CD4-positive, alpha-beta T cell (primary cell): Measurements from ENCODE around the gene ZNF112. TPM values are rescaled to one million over a fixed set of nuclear protein-coding genes. Genes with fewer than 3 reads are reported as not detected.

ENCODE experiments used
- ATAC-seq: fragments of 200-7000 bp; cut with Tn5 transposase; one replicate; pipeline ENCODE4 v1.10.0; 2022; ENCODE audit warnings: mild to moderate bottlenecking; ENCODE audit not compliant: poor library complexity
- CTCF ChIA-PET: fragments of 350-600 bp; sonication (Branson Sonifier 250); formaldehyde crosslinking; loops from one replicate; lab custom pipeline; 2021; ENCODE audit warnings: antibody characterized with exemption, inconsistent platforms; lab: Charles Lee
- POLR2A ChIA-PET: fragments of 350-600 bp; sonication (Branson Sonifier 250); formaldehyde crosslinking; loops from one replicate; lab custom pipeline; 2021; ENCODE audit warnings: antibody characterized with exemption, inconsistent platforms; lab: Charles Lee
- DNase-seq, 14 experiments: peaks; one replicate each; pipeline ENCODE4 v3.0.0-alpha.2; 2013 to 2020; ENCODE audit warnings: mixed read lengths in 2 of 14
- H3K27ac ChIP-seq, 2 donors: one replicate each; pipeline versions ENCODE4 v1.5.1 to v1.7.0; 2013; ENCODE audit warnings: low read length in 2 of 2, low read depth in 1 of 2, mild to moderate bottlenecking in 1 of 2
- H3K27me3 ChIP-seq, 2 experiments: 1 replicate in 1 of 2; 2 replicates in 1 of 2; pipeline versions ENCODE4 v1.6.1 to v1.7.0; 2013; ENCODE audit warnings: low read length in 2 of 2, control low read depth in 1 of 2, mild to moderate bottlenecking in 1 of 2, moderate library complexity in 1 of 2; ENCODE audit not compliant: insufficient read depth in 2 of 2, control insufficient read depth in 1 of 2
- H3K36me3 ChIP-seq: one replicate; pipeline ENCODE4 v1.6.1; 2013; ENCODE audit warnings: low read length, control low read depth; ENCODE audit not compliant: insufficient read depth
- H3K4me1 ChIP-seq: one replicate; pipeline ENCODE4 v1.6.1; 2013; ENCODE audit warnings: low read length, control low read depth; ENCODE audit not compliant: insufficient read depth
- H3K4me3 ChIP-seq: one replicate; pipeline ENCODE4 v1.5.1; 2013; ENCODE audit warnings: mild to moderate bottlenecking, low read length, moderate library complexity
- H3K9me3 ChIP-seq, 2 experiments: 1 replicate in 1 of 2; 2 replicates in 1 of 2; pipeline versions ENCODE4 v1.6.1 to v1.7.0; 2013; ENCODE audit warnings: low read length in 2 of 2, mild to moderate bottlenecking in 2 of 2, control low read depth in 1 of 2, moderate library complexity in 1 of 2; ENCODE audit not compliant: control insufficient read depth in 1 of 2, insufficient read depth in 1 of 2
- H3K27ac Mint-ChIP-seq: one replicate; pipeline ENCODE4 v1.8.0; 2020; ENCODE audit warnings: mixed read lengths
- H3K27me3 Mint-ChIP-seq: one replicate; pipeline ENCODE4 v1.8.0; 2021; ENCODE audit warnings: mixed read lengths
- H3K36me3 Mint-ChIP-seq: one replicate; pipeline ENCODE4 v1.8.0; 2021; ENCODE audit warnings: low read depth, mixed read lengths
- H3K4me1 Mint-ChIP-seq: one replicate; pipeline ENCODE4 v1.8.0; 2021; ENCODE audit warnings: low read depth, mixed read lengths
- H3K4me3 Mint-ChIP-seq: one replicate; pipeline ENCODE4 v1.8.0; 2020; ENCODE audit warnings: mild to moderate bottlenecking, mixed read lengths
- H3K9me3 Mint-ChIP-seq: one replicate; pipeline ENCODE4 v1.8.0; 2020; ENCODE audit warnings: mixed read lengths
- intact Hi-C, 2 experiments: fragments of 100-400 bp; cut with DNase I in 1 of 2; cut with micrococcal nuclease in 1 of 2; formaldehyde crosslinking; loops; one replicate each; pipeline versions ENCODE4 v1.15.1 to v1.9.0; 2023 to 2025; cut with DNase I, micrococcal nuclease
- total RNA-seq, 174 experiments: library from RNA in 2 of 174; stranded (reverse) in 2 of 174; gene quantifications; one replicate each; pipeline ENCODE4 v1.2.3 and lab custom pipeline; 2021 to 2026
- TF ChIP-seq, protein P1 (sequence below): fragments of 200-600 bp; IDR thresholded peaks from one replicate; pipeline ENCODE4 v1.8.0; 2022; ENCODE audit warnings: antibody characterized with exemption, mild to moderate bottlenecking

The ZNF112 gene
- total RNA-seq, 2 experiments from 2014 or later = 0.08 TPM; not detected in 1

DNA sequence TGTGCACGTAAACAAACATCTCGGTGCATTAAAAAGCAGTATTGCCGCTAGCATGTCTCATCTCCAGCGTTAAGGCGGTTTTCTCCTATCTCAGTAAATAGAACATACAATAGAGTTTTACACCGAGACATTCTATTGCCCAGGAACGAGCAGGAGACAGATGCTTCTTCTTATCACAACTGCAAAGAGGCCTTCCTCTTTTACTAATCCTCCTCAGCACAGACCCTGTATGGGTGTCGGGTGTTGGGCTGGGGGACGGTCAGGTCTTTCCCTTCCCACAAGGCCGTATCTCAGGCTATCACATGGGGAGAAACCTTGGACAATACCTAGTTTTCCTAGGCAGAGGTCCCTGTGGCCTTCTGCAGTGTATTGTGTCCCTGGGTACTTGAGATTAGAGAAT is 75.6 kb downstream of the ZNF112 start:
- CTCF ChIA-PET = no interaction called here
- DNase-seq (no peak), ATAC-seq (no peak)
- intact Hi-C loops = no loop called here
- Histone ChIP-seq H3K27ac (no peak overlapping the region), H3K4me1 (no peaks in the 10 kb centered on the region), H3K27me3 (no peaks in the 10 kb centered on the region), H3K36me3 (no peaks in the 10 kb centered on the region), H3K4me3 (no peak overlapping the region), H3K9me3 (peaks cover 41 to 92% of the 10 kb centered on the region in 2 experiments)
- Mint-ChIP-seq H3K36me3 (peaks cover 86% of the 10 kb centered on the region), H3K4me1 (no peaks in the 10 kb centered on the region), H3K9me3 (peaks cover 35% of the 10 kb centered on the region), H3K27ac (no peak overlapping the region), H3K4me3 (no peak overlapping the region), H3K27me3 (no peaks in the 10 kb centered on the region)
- TF ChIP-seq, protein P1, sequence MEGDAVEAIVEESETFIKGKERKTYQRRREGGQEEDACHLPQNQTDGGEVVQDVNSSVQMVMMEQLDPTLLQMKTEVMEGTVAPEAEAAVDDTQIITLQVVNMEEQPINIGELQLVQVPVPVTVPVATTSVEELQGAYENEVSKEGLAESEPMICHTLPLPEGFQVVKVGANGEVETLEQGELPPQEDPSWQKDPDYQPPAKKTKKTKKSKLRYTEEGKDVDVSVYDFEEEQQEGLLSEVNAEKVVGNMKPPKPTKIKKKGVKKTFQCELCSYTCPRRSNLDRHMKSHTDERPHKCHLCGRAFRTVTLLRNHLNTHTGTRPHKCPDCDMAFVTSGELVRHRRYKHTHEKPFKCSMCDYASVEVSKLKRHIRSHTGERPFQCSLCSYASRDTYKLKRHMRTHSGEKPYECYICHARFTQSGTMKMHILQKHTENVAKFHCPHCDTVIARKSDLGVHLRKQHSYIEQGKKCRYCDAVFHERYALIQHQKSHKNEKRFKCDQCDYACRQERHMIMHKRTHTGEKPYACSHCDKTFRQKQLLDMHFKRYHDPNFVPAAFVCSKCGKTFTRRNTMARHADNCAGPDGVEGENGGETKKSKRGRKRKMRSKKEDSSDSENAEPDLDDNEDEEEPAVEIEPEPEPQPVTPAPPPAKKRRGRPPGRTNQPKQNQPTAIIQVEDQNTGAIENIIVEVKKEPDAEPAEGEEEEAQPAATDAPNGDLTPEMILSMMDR = no peak
- POLR2A ChIA-PET = no interaction called here

DNA sequence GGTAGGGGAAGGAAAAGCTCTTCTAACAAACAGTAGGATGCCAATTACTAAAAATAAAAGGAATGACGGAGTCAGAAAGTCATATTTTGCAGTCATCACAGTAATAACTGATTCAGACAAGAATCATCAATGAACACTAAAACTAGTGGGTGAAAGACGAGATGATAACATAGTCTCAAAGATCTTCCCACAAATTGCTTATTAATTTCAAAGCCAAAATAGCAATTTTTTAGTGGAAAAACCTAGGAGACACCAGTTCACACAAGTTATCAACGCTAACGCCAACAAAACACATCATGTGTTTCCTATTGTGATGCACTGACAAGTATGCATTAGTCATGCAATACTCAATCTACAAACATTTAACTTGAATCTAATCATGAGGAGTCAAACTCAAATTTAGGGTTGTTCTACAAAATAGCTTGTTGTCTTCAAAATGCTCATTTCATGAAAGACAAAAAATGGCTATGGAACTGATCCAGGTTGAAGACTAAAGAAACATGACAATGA is 78.2 kb downstream of the ZNF112 start:
- H3K27me3 Mint-ChIP-seq = no peaks in the 10 kb centered on the region
- ChIA-PET POLR2A (no interaction called here), CTCF (no interaction called here)
- ATAC-seq = no peak
- no peaks in the 10 kb centered on the region for H3K4me1 Mint-ChIP-seq
- no peak for DNase-seq
- H3K27ac Mint-ChIP-seq = no peak overlapping the region
- Histone ChIP-seq H3K4me1 (no peaks in the 10 kb centered on the region), H3K27ac (no peak overlapping the region), H3K9me3 (peaks cover 34 to 91% of the 10 kb centered on the region in 2 experiments), H3K27me3 (no peaks in the 10 kb centered on the region), H3K36me3 (no peaks in the 10 kb centered on the region), H3K4me3 (no peak overlapping the region)
- H3K4me3 Mint-ChIP-seq = no peak overlapping the region
- intact Hi-C loops = no loop called here
- peaks cover 86% of the 10 kb centered on the region for H3K36me3 Mint-ChIP-seq
- peaks cover 30% of the 10 kb centered on the region for H3K9me3 Mint-ChIP-seq
- TF ChIP-seq, protein P1 = no peak

DNA sequence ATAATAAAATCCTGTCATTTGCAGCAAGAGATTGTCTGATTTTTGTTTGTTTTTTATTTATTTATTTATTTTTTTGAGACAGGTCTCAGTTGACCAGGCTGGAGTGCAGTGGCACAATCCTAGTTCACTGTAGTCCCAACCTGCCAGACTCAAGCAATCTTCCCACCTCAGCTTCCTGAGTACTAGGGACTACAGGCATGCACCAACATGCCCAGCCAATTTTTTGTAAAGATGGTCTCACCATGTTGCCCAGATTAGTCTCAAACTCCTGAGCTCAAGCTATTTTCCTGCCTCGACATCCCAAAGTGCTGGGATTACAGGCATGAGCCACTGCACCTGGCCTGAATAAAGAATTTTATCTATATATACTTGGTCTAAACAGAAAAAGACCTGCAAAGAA is 79.1 kb downstream of the ZNF112 start:
- no peak overlapping the region for H3K4me3 ChIP-seq

More for the DNA sequence above, 79.1 kb downstream of the ZNF112 start:
- DNase-seq (no peak), ATAC-seq (no peak)
- Mint-ChIP-seq H3K4me3 (no peak overlapping the region), H3K27ac (no peak overlapping the region), H3K27me3 (no peaks in the 10 kb centered on the region), H3K36me3 (peaks cover 89% of the 10 kb centered on the region), H3K4me1 (no peaks in the 10 kb centered on the region), H3K9me3 (peaks cover 27% of the 10 kb centered on the region)
- ChIA-PET CTCF (no interaction called here), POLR2A (no interaction called here)
- Histone ChIP-seq H3K36me3 (no peaks in the 10 kb centered on the region), H3K27ac (no peak overlapping the region), H3K27me3 (no peaks in the 10 kb centered on the region), H3K9me3 (peaks cover 34 to 88% of the 10 kb centered on the region in 2 experiments), H3K4me1 (no peaks in the 10 kb centered on the region)
- intact Hi-C loops = no loop called here
- TF ChIP-seq, protein P1 = no peak

Other genes starting within 250 kb of the ZNF112 start
- gene ZNF225, start 243.3 kb downstream of the ZNF112 start, total RNA-seq = under 1 TPM; 0.71 to 0.73 TPM
- gene ZNF234, start 215.1 kb downstream of the ZNF112 start, total RNA-seq = 1 to 10 TPM; 1.4 to 1.6 TPM
- gene ZNF226, start 191.6 kb downstream of the ZNF112 start, total RNA-seq = 1 to 10 TPM; 7.9 to 9.1 TPM
- 10 to 100 TPM; 16.2 to 17.2 TPM for gene ZNF227, start 144.1 kb downstream of the ZNF112 start, total RNA-seq
- gene ZNF233, start 96.8 kb downstream of the ZNF112 start, total RNA-seq = under 1 TPM in 1 of 2 experiments, not detected in 1; 0.47 TPM
- 1 to 10 TPM; 2.4 TPM for gene ZNF235, start 51.7 kb downstream of the ZNF112 start, total RNA-seq
- gene ZNF285, start 44.9 kb upstream of the ZNF112 start, total RNA-seq = under 1 TPM; 0.16 to 0.22 TPM
- under 1 TPM; 0.08 to 0.19 TPM for gene ZNF229, start 91.8 kb upstream of the ZNF112 start, total RNA-seq
- gene ZNF180, start 143.8 kb upstream of the ZNF112 start, total RNA-seq = 1 to 10 TPM; 7.6 to 9.4 TPM
- gene CEACAM20, start 173.0 kb upstream of the ZNF112 start, total RNA-seq = not detected